ENCODE measurements around the gene NXF3.
"Not testable (repeated sequence)": the region's sequence is repeated elsewhere in the genome, so short reads cannot be mapped to it uniquely, and the experiment has no call there.

NXF3 gene, protein sequence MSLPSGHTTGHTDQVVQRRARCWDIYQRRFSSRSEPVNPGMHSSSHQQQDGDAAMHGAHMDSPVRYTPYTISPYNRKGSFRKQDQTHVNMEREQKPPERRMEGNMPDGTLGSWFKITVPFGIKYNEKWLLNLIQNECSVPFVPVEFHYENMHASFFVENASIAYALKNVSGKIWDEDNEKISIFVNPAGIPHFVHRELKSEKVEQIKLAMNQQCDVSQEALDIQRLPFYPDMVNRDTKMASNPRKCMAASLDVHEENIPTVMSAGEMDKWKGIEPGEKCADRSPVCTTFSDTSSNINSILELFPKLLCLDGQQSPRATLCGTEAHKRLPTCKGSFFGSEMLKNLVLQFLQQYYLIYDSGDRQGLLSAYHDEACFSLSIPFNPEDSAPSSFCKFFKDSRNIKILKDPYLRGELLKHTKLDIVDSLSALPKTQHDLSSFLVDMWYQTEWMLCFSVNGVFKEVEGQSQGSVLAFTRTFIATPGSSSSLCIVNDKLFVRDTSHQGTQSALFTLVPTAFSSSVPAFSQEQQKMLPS
- 0 reads per million in 4 donors for total RNA-seq

DNA sequence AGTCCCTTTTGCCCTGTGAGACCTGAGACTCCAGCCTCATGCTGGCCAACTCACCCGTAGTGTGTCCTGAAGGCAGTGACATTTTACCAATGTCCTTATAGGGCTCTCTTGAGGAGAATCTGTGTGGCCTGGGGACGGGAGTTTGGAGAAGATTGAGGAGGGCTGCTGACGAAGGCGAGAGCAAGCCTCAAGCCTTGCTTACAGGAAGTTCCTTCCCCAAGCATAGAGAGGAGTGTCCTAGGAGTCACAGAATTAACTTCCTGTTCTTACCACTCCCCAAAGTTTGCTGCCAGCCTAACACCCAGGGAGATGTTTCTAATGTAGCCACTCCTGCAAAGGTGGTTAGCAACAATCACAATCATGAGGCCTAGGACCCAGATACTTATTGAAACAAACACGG lies at the start of gene NXF3:
NXF3 (minus strand) TSS at position 202 of the 400 bp plus-strand sequence; CDS start at position 82, 120 bp downstream.
- no peak for DNase-seq

DNA sequence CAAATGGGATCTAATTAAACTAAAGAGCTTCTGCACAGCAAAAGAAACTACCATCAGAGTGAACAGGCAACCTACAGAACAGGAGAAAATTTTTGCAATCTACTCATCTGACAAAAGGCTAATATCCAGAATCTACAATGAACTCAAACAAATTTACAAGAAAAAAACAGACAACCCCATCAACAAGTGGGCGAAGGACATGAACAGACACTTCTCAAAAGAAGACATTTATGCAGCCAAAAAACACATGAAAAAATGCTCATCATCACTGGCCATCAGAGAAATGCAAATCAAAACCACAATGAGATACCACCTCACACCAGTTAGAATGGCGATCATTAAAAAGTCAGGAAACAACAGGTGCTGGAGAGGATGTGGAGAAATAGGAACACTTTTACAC lies 43.6 kb upstream of the NXF3 start:
- DNase-seq, result not testable (repeated sequence)

DNA sequence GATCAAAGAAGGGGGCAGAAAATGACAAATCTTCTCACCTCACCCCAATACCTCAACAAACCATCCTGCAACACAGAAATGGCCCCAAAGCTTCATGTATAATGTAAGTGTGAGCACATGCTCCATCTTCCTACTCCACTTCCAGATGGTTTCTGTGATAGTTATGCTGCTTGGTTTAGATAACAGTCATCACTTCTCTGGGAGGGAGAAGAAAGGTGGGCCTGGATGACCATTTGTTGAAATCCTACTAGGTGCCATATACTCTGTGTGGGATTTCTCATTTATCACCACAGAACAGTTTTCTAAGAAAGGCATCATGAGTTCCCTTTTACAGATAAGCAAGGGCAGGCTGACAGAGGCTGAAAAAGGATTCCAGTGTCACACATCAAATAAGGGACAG lies 31.3 kb upstream of the NXF3 start:
- no peak for DNase-seq

DNA sequence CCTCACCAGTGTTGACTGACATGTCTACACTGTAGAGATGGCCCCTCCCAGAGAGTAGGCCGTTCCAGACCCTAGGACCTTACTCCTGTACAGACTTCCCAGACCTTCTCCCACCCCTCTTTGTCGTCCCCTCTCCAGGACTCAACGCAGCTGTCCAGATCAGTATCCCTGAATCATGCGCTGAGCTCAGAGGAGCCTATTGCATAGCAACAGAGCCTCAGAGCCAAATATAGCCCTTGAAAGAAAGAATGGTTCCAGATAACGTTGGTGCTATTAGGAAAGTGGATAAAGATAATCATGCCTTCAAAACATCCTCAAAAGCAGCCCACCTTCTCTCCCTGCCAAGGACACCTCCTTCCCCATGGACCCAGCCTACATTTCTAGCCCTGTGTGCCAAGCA lies 27.8 kb upstream of the NXF3 start:
- no peak for DNase-seq

DNA sequence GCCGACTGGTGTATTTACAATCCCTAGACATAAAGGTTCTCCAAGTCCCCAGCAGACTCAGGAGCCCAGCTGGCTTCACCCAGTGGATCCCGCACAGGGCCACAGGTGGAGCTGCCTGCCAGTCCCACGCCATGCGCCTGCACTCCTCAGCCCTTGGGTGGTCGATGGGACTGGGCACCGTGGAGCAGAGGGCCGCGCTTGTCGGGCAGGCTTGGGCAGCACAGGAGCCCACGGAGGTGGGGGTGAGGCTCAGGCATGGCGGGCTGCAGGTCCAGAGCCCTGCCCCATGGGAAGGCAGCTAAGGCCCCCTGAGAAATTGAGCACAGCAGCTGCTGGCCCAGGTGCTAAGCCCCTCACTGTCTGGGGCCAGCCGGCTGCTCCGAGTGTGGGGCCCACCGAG lies 24.0 kb upstream of the NXF3 start:
- not testable (repeated sequence) for DNase-seq

DNA sequence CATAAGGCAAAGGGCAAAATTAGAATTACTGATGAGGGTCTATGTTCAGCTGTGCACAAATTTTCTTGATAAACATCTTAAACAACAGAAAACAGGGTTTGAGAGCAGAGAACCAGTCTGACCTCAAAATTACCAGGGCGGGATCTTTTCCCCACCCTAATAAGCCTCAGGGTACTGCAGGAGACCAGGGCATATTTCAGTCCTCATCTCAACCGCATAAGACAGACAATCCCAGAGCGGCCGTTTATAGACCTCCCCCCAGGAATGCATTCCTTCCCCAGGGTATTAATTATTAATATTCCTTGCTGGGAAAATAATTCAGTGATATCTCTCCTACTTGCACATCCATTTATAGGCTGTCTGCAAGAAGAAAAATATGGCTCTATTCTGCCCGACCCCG lies 16.6 kb upstream of the NXF3 start:
- not testable (repeated sequence) for DNase-seq

DNA sequence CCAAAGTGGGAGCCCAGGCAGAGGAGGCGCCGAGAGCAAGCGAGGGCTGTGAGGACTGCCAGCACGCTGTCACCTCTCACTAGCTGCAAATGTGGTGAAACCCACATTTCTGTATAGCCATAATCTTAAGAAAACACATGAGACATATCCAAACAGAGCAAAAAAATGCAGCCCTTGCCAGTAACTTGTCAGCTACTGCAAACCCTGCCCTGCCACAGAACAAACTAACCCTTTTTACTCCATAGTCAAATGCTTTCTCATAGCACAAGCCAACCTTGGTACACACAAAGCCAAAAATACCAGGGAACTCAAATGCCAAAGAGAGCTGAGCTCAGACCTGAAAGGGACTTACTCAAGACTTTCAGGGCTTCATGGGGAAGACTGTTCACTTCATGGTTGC lies 14.9 kb upstream of the NXF3 start:
- no peak for DNase-seq

DNA sequence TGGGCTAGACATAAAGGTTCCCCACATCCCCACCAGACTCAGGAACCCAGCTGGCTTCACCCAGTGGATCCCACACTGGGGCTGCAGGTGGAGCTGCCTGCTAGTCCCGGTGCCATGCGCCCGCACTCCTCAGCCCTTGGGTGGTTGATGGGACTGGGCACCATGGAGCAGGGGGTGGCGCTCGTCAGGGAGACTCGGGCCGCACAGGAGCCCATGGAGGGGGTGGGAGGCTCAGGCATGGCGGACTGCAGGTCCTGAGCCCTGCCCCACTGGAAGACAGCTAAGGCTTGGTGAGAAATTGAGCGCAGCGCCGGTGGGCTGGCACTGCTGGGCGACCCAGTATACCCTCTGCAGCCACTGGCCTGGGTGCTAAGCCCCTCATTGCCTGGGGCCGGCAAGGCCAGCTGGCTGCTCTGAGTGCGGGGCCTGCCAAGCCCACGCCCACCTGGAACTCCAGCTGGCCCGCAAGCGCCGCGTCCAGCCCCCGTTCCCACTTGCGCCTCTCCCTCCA lies 14.3 kb upstream of the NXF3 start:
- not testable (repeated sequence) for DNase-seq

DNA sequence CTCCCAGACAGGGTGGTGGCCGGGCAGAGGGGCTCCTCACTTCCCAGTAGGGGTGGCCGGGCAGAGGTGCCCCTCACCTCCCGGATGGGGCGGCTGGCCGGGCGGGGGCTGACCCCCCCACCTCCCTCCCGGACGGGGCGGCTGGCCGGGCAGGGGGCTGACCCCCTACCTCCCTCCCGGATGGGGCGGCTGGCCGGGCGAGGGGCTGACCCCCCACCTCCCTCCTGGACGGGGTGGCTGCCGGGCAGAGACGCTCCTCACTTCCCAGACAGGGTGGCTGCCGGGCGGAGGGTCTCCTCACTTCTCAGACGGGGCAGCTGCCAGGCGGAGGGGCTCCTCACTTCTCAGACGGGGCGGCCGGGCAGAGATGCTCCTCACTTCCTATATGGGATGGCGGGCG lies 11.4 kb upstream of the NXF3 start:
- not testable (repeated sequence) for DNase-seq

DNA sequence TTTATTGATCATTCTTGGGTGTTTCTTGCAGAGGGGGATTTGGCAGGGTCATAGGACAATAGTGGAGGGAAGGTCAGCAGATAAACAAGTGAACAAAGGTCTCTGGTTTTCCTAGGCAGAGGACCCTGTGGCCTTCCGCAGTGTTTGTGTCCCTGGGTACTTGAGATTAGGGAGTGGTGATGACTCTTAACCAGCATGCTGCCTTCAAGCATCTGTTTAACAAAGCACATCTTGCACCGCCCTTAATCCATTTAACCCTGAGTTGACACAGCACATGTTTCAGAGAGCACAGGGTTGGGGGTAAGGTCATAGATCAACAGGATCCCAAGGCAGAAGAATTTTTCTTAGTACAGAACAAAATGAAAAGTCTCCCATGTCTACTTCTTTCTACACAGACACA lies 10.9 kb upstream of the NXF3 start:
- not testable (repeated sequence) for DNase-seq

DNA sequence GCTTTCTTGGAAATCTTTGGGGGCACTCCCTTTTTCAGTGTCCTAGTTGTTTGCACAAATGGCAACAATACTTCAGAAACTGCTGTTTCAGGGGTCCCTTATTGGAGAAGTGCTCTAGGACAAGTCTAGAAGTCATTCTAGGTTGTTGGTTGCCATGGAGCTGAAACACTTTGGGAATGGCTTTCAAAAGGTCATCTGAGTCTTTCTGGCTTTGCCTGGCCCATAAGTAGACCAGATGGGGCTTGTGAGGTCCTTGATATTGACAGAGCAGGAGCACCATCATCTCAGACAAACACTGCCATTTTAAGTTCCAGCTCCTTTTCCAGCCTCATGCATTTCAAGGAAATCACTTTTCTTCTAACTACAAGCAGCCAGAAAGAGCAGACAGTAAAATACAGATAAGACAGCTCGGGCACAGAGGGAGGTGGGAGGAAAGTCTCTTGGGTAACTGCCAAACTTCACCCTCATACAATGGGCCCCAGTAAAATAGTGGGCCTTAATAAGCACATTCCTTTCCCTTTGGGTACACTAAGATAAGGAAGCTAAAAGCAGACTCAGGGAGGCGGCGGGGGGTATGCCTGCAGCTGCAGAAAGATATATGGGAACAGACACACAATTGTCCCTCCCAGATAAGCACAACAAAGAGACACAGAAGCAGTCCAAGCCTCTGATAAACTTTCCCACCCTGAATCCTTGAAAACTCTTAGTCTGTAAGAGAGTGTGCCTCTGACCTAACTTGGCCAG lies 8.5 kb upstream of the NXF3 start:
- DNase-seq, result no peak

DNA sequence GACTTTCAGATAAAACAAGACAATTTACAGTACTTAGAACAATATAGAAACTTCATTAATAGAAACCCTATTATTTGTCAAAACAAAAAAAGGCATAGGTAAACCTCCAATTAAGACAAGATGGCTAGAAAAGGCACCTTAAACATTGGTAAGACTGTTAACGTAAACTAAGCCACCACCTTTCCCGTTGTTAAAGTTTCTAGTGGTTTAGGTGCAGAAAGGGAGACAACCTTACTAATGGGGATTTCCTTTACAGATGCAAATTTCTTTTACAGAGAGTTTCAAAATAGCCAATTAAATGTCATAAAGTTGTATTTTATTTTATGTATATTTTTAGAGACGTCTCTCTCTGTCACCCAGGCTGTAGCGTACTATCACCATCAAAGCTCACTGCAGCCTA lies 7.5 kb upstream of the NXF3 start:
- no peak for DNase-seq

DNA sequence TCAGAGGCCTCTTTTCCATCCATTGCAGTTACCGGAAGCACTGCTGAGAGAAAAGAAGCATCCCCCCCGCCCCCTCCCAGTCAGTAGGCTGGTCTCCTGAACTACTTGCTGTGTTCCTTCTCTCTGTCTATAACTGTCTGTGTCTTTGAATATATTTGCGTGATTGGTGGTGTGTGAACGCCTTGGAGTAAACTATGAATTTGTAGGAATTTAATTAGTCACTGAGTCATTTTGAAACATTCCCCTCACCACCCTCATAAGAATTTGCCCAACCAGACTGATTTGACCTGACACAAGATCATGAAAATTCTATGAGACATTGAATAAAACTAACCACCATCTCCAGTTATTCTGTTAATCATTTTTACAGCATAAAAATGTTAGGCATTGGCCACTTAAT lies 6.7 kb upstream of the NXF3 start:
- no peak for DNase-seq

DNA sequence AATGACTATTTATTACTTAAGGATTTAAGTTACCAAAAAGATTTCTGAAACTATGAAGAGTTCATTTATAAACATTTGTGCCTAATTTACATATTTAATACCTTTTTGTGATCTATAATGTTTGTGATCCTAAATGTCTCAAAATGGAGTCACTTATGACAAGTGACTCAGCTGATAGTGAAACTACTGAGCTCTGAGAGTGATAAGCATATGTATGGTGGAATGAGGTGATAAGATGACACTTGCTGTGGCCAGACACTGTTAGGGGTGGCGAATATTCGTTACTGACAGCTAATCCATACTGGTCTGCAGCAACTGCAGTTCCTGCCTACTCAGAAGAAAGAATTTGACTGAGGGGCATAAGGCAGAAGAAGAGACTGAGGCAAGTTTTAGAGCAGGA lies 5.5 kb upstream of the NXF3 start:
- no peak for DNase-seq

DNA sequence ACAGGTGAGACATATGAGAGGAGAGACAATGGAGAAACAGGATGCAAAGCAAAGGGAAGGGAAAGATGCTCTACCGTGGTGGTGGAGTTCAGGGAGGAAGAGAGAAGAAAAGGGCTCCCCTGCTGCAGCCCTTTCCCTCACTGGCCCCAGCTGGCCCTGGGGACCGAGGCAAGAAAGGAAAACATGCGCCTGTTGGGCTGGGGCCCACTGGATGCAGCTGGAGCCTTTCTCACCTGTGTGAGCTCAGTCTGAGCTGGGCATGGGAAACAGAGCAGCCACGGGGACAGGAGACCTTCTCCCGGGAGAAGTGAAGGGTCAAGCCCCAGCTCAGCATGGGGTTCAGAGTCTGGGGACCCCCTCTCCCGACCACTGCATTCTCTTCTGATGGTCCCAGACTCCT lies 11.9 kb downstream of the NXF3 start:
- no peak for DNase-seq

DNA sequence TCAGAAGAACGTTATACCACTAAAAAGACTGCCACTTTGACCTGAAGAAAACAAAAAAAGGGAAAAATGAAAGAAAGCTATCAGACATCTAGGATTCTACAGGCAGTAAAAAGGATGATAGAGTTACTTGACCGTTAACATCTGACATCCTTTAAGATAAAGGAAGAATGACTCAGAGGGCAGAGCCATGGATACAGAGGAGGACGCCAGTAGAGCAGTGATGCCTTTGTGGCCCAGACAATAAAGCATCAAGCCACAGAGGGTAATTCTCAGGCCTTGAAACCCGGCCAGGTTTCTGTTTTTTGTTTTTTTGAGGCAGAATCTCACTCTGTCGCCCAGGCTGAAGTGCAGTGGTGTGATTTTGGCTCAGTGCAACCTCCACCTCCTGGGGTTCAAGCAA lies 19.5 kb downstream of the NXF3 start:
- no peak for DNase-seq

DNA sequence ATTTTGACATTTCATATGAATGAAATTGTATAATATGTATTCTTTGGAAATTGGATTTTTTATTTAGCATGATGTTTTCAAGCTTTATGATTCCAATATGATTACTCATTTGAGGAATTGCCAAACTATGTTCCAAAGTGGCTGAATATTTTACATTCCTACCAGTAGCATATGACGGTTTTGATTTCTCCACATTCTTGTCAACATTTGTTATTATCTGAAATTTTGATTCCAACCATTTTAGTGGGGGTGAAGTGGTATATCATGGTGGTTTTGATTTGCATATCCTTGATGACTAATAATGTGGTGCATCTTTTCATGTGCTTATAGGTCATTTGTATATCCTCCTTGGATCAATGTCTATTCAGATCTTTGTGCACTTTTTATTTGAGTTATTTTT lies 26.3 kb downstream of the NXF3 start:
- no peak for DNase-seq

DNA sequence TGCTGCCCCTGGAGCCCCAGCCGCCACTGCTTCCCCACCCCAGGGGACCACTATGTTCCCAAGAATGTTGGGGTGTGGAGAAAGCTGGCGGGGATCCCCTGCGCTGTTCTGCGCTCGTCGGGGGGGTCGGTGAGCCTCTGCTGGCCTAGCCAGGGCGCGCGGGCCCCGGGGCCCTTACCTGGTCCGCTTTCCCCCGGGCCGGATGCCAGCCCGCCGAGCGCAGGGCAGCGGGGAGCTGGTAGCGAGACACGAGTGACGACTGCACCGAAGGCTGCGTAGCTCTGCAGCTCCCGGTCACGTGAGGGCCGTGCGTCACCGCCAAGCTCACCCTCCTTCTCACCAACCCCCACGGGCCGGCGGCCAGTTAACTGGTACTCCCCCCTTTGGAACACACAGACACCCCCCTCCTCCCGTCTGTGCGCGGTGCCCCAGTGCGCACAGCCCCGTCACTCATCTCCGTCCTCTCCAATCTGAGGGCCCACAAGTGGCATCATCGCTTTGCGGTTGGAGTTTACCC lies 29.0 kb downstream of the NXF3 start, which contains the start of gene BEX1:
BEX1 (minus strand) TSS at position 254 of the 517 bp plus-strand sequence. CDS start 897 bp downstream, outside the sequence.
- DNase-seq, result peak in 2 of 5 donors; percentile 4 to 12

DNA sequence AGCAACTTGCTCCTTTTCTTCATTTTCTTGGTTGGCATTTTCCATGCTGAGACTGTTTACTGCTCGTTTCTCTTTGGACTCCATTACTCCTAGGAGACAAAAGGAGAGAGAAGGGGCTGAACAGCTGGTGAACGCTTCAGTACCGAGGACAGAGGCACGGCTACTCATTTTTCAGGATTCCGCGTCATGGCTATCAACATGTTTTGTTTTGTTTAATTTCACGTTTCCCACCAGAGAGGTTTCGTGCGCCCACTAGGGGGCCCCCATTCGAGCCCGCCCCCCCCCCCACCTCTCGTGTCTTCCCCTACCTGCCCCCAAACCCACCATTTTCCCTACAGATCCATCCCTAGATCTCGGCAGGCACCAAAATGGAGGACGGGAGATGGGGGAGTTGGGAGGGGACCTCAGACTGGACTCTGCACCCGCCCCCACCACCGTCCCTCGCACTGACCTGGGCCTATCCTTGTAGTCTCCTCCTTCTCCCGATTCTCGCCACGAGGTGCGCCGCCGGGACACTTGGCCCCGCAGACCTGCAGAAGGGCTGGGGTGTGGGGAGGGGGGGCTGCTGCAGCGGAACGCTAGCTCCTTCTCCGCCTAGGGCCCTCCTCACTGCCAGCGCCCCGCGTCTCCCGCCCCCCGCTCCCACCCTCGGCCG lies 29.6 kb downstream of the NXF3 start:
- no peak for DNase-seq

DNA sequence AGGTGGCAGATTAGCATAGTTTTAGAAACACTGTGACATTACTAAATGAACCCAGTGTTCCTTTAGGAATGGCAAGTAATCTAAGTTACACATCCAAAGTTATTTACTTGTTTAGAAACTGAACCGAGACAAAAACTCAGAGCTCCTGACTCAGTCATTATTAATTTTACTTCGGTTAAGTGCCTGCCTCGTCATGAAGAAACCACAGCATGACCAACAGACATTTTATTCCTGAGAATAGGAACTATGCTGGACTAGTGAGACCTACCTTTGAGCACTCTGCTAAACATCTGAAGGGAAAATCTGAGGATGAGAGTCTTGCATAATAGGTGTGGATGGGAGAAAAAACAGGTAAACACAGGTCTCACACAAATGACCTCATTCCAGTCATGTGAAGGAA lies 31.5 kb downstream of the NXF3 start:
- no peak for DNase-seq

DNA sequence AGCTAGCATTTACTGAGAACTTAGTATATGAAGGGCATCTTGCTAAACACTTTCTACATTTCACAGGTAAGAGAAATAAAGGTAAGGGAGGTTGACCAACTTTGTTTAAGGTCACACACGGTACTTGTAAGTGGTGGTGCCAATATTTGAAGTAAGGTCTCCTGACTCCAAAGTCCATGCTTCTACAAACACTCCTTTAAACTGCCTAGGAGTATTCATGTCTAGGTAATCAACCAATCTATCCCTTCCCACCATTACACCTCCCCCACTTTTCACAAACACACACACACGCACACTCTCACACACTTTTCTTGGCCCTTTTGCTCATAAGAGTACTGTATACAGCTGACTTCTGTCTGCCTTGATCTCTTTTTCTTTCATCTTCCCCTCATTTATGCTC lies 36.0 kb downstream of the NXF3 start:
- DNase-seq, result no peak

DNA sequence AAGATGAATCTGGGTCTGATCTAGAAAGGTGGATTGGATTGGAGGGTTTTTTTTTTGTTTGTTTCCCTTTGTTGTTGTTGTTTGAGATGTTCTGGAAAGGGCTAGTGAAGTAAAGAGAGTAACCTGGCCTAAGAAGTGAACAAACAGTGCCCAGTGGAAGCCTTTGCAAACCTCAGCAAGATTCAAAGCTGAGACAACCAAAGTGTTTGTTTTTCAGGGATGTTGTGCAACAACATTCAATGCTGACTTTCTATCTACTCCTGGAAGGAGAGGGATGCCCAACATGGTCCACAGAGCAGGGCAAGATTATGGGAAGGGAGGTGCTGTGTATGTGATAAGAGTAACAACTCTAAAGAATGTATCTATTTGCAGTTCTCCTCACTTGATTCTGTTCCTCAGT lies 40.3 kb downstream of the NXF3 start:
- DNase-seq, result no peak

DNA sequence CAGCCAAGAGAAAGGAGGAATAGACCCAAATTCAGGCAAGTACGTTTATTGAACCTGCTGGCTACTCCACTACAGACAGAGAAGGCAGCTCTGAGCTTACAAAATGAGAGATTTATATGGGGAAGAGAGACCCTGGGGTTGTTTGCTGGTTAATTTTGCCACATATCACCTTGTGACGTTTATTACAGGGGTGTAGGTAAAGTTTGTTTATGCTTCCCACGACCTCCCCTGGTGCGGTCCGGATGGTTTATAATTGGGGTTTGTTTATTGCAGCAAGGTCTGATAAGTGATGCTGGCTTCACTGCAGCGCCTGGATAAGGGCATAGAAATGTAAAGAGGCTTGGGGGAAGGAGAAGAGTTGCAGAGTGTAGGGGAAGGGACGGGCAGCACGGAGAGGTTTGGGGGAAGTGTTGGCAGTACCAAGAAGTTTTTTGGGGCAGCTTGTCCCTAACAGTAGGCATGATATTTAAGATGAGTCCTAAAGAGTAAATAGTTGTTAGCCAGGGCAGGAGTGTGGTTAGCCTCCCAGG lies 41.6 kb downstream of the NXF3 start:
- DNase-seq, result no peak

All from T-helper 1 cell (primary cell).